ENCODE results near the gene WDR70. TPM values are rescaled to one million over a fixed set of nuclear protein-coding genes. Genes with fewer than 3 reads are reported as not detected.

Gene WDR70
- total and polyA plus RNA-seq, 2 donors (not counting 3 experiments of a cell fraction or from before 2014, with no cell fraction given) = 6.7 to 37.3 TPM

GRCh38 chr5:37771203-37771611 is 392.1 kb downstream of the WDR70 start:
- H3K4me3 ChIP-seq (replicated peaks in 1 of 3; ENCODE audit: insufficient read depth in 1 of 3, low read depth in 1 of 3, low read length in 3 of 3) = no peak overlapping the region
- CTCF ChIA-PET = no interaction called here

More at GRCh38 chr5:37771203-37771611, 392.1 kb downstream of the WDR70 start:
- no peak overlapping the region for H3K9ac ChIP-seq (replicated peaks; ENCODE audit: extremely low read depth, insufficient read depth, low read length)
- no peaks in the 10 kb centered on the region for H3K4me1 ChIP-seq (ENCODE audit: control insufficient read depth, extremely low read depth, insufficient read depth, low read length)
- FAIRE-seq (no peak), DNase-seq (ENCODE audit: low read depth, low spot score) (no peak)
- no peaks in the 10 kb centered on the region for H3K9me3 ChIP-seq (replicated peaks; ENCODE audit: control insufficient read depth, insufficient read depth, low read length)
- intact Hi-C loops (cut with micrococcal nuclease) (loop anchor here (10.0 kb wide), 1 partner anchor 424 kb away; no protein-coding TSS in a partner anchor), dilution Hi-C loops (cut with MboI; ENCODE audit: extremely low pct_ligation_motif_present, low sequenced_read_pairs) (no loop called here)
- no peak overlapping the region for H2AFZ ChIP-seq (ENCODE audit: low read depth, low read length)
- H3K79me2 ChIP-seq (ENCODE audit: control insufficient read depth, insufficient read depth, low read length) = no peaks in the 10 kb centered on the region
- no peak overlapping the region for H3K27ac ChIP-seq (ENCODE audit: insufficient read depth, low read depth, low read length)
- TF ChIP-seq GATA2 (IDR thresholded peaks at IDR 0.05; ENCODE audit: insufficient read depth, insufficient read length, low read depth, low read length) (no peak), POLR2A (IDR thresholded peaks at IDR 0.05; ENCODE audit: low read depth, low read length) (no peak), EZH2 (IDR thresholded peaks at IDR 0.05; ENCODE audit: borderline replicate concordance, low read depth, low read length, severe bottlenecking) (no peak), MYC (IDR thresholded peaks at IDR 0.05; ENCODE audit: low read depth, low read length) (no peak), POLR2AphosphoS5 (IDR thresholded peaks at IDR 0.05; ENCODE audit: insufficient read depth, low read depth, low read length) (no peak), JUN (IDR thresholded peaks at IDR 0.05; ENCODE audit: borderline replicate concordance, insufficient read depth, insufficient read length, low read depth) (no peak), FOS (IDR thresholded peaks at IDR 0.05; ENCODE audit: borderline replicate concordance, insufficient read depth, low read length) (no peak)
- TF ChIP-seq, protein P1, sequence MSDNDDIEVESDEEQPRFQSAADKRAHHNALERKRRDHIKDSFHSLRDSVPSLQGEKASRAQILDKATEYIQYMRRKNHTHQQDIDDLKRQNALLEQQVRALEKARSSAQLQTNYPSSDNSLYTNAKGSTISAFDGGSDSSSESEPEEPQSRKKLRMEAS (IDR thresholded peaks at IDR 0.05; ENCODE audit: insufficient read depth, insufficient read length) = no peak
- TF ChIP-seq, protein P2, sequence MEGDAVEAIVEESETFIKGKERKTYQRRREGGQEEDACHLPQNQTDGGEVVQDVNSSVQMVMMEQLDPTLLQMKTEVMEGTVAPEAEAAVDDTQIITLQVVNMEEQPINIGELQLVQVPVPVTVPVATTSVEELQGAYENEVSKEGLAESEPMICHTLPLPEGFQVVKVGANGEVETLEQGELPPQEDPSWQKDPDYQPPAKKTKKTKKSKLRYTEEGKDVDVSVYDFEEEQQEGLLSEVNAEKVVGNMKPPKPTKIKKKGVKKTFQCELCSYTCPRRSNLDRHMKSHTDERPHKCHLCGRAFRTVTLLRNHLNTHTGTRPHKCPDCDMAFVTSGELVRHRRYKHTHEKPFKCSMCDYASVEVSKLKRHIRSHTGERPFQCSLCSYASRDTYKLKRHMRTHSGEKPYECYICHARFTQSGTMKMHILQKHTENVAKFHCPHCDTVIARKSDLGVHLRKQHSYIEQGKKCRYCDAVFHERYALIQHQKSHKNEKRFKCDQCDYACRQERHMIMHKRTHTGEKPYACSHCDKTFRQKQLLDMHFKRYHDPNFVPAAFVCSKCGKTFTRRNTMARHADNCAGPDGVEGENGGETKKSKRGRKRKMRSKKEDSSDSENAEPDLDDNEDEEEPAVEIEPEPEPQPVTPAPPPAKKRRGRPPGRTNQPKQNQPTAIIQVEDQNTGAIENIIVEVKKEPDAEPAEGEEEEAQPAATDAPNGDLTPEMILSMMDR (IDR thresholded peaks at IDR 0.05; ENCODE audit: extremely low read depth in 1 of 2, insufficient read depth in 1 of 2, low read depth in 1 of 2, low read length in 2 of 2) = no peak
- H3K27me3 ChIP-seq (ENCODE audit: control insufficient read depth in 2 of 2, insufficient read depth in 2 of 2, low read length in 2 of 2) = no peaks in the 10 kb centered on the region
- no peak overlapping the region for H3K4me2 ChIP-seq (ENCODE audit: insufficient read depth, low read length)
- no peaks in the 10 kb centered on the region for H4K20me1 ChIP-seq (replicated peaks; ENCODE audit: control insufficient read depth, extremely low read depth, insufficient read depth, low read length)
- POLR2A ChIA-PET = no interaction called here
- no TSS peak for BruUV-seq (replicated peaks)
- no peaks in the 10 kb centered on the region for H3K9me1 ChIP-seq (replicated peaks; ENCODE audit: control insufficient read depth, extremely low read depth, insufficient read depth, low read length)
- no peaks in the 10 kb centered on the region for H3K36me3 ChIP-seq (ENCODE audit: control insufficient read depth in 2 of 2, extremely low read depth in 1 of 2, insufficient read depth in 2 of 2, low read length in 2 of 2)
